K562 (cell line): Measurements from ENCODE around the gene SEC14L2. TPM values are rescaled to one million over a fixed set of nuclear protein-coding genes. Genes with fewer than 3 reads are reported as not detected.
A peak's percentile ranks its signal among the peaks of the same experiment; 100 is the strongest.

Experiments
- ATAC-seq: fragments of 200-7000 bp; cut with Tn5 transposase; 3 replicates; pipeline ENCODE4 v1.9.1; 2020; ENCODE audit warnings: moderate library complexity
- BruUV-seq: library from RNA; stranded (reverse); fragments of 400-500 nt; replicated peaks from 2 replicates; lab custom pipeline; 2021; lab: Mats Ljungman, UMichigan
- CTCF ChIA-PET: fragments of 300-600 bp; formaldehyde crosslinking; extraction: SDS; loops from one replicate; lab custom pipeline; 2021; ENCODE audit warnings: low intra/inter-chr PET ratio; lab: Yijun Ruan, JAX
- POLR2A ChIA-PET: fragments of 300-600, 350-650 bp; sonication (Branson Sonifier 250); formaldehyde crosslinking; extraction: SDS; loops from one replicate; lab custom pipeline; 2021; ENCODE audit warnings: antibody characterized with exemption, inconsistent platforms; lab: Yijun Ruan, JAX
- DNase-seq, 4 experiments: peaks; one replicate each; pipeline versions ENCODE4 v3.0.0 to v3.0.0-alpha.2; 2011 to 2018; ENCODE audit warnings: low spot score in 3 of 4, mixed read lengths in 3 of 4; ENCODE audit errors: extremely low read depth in 1 of 4
- FAIRE-seq: peaks from 2 replicates; lab custom pipeline; 2011; peaks lifted over from hg19 to GRCh38; lab: Jason Lieb, UNC
- H2AFZ ChIP-seq: 2 replicates; pipeline ENCODE4 v1.6.0; 2011; ENCODE audit warnings: low read depth, low read length, control low read depth, inconsistent platforms
- H3K27ac ChIP-seq: fragments of 200-600 bp; 3 replicates; pipeline ENCODE4 v1.8.0; 2011; ENCODE audit warnings: low read depth, mild to moderate bottlenecking, control low read depth, inconsistent platforms, low read length, moderate library complexity, mixed read lengths; ENCODE audit errors: extremely low read depth
- H3K27me3 ChIP-seq, 2 experiments: fragments of 300-600 bp in 1 of 2; 2 replicates in 1 of 2; 3 replicates in 1 of 2; pipeline versions ENCODE4 v1.6.0 to v1.8.0; 2011; ENCODE audit warnings: inconsistent platforms in 2 of 2, low read length in 2 of 2, mild to moderate bottlenecking in 1 of 2, mixed read lengths in 1 of 2, moderate library complexity in 1 of 2; ENCODE audit not compliant: control insufficient read depth in 2 of 2, insufficient read depth in 2 of 2
- H3K36me3 ChIP-seq: fragments of 300-600 bp; 3 replicates; pipeline ENCODE4 v1.8.0; 2011; ENCODE audit warnings: mild to moderate bottlenecking, low read length, inconsistent platforms; ENCODE audit not compliant: control insufficient read depth, insufficient read depth
- H3K4me1 ChIP-seq, 2 experiments: fragments of 200-600 bp in 1 of 2; replicated peaks in 1 of 2; 2 replicates in 1 of 2; 3 replicates in 1 of 2; pipeline versions ENCODE4 v1.5.1 to v1.8.0; 2011; ENCODE audit warnings: inconsistent platforms in 2 of 2, low read length in 2 of 2, mild to moderate bottlenecking in 1 of 2, mixed read lengths in 1 of 2, moderate library complexity in 1 of 2; ENCODE audit not compliant: control insufficient read depth in 2 of 2, insufficient read depth in 2 of 2
- H3K4me2 ChIP-seq: 2 replicates; pipeline ENCODE4 v1.6.1; 2011; ENCODE audit warnings: low read length, control low read depth, inconsistent platforms, mixed read lengths; ENCODE audit not compliant: insufficient read depth
- H3K4me3 ChIP-seq: fragments of 200-600 bp; sonication (generic), shearing (Covaris generic); 2 replicates; pipeline ENCODE4 v1.5.1; 2016; ENCODE audit warnings: control low read depth, inconsistent platforms
- H3K79me2 ChIP-seq: fragments of 200-600 bp; 3 replicates; pipeline ENCODE4 v1.8.0; 2011; ENCODE audit warnings: low read length, inconsistent platforms; ENCODE audit not compliant: control insufficient read depth, insufficient read depth
- H3K9ac ChIP-seq, 2 experiments: 2 replicates each; pipeline versions ENCODE4 v1.6.0 to v1.6.1; 2011; ENCODE audit warnings: low read depth in 2 of 2, low read length in 2 of 2, control low read depth in 1 of 2, inconsistent platforms in 1 of 2, mild to moderate bottlenecking in 1 of 2, mixed read lengths in 1 of 2; ENCODE audit not compliant: insufficient read depth in 1 of 2
- H3K9me1 ChIP-seq: one replicate; pipeline ENCODE4 v1.6.0; 2011; ENCODE audit warnings: inconsistent platforms, mild to moderate bottlenecking, low read length, moderate library complexity; ENCODE audit not compliant: control insufficient read depth, insufficient read depth
- H3K9me3 ChIP-seq: replicated peaks from 2 replicates; pipeline ENCODE4 v1.5.1; 2011; ENCODE audit warnings: low read depth, low read length, inconsistent platforms; ENCODE audit not compliant: control insufficient read depth, insufficient read depth
- H4K20me1 ChIP-seq: replicated peaks from 2 replicates; pipeline ENCODE4 v1.6.1; 2011; ENCODE audit warnings: low read length, inconsistent platforms, mixed read lengths; ENCODE audit not compliant: control insufficient read depth, insufficient read depth
- BRD4 ChIP-seq: fragments of 200-600 bp; sonication (generic); IDR thresholded peaks from 2 replicates; pipeline ENCODE4 v1.6.1; 2017; ENCODE audit warnings: inconsistent platforms
- C11orf30 ChIP-seq: fragments of 450-650 bp; IDR thresholded peaks from 2 replicates; pipeline ENCODE4 v1.6.1; 2016; ENCODE audit warnings: low read depth, mild to moderate bottlenecking
- FOSL1 ChIP-seq: fragments of 200-800 bp; sonication (Bioruptor generic); conservative IDR thresholded peaks from 2 replicates; pipeline ENCODE4 v1.6.1; 2016; ENCODE audit warnings: missing genetic modification characterization, missing compliant biosample characterization
- FOXP4 ChIP-seq: sonication (generic); formaldehyde crosslinking; IDR thresholded peaks from 2 replicates; pipeline ENCODE4 v1.8.0; 2022; ENCODE audit warnings: mild to moderate bottlenecking, missing genetic modification reagents, borderline replicate concordance
- GTF3C2 ChIP-seq: IDR thresholded peaks from 3 replicates; pipeline ENCODE4 v1.6.1; 2011; ENCODE audit warnings: borderline replicate concordance, mild to moderate bottlenecking, moderate library complexity; ENCODE audit not compliant: insufficient read length; ENCODE audit errors: extremely low read depth
- POLR2AphosphoS2 ChIP-seq: IDR thresholded peaks from 2 replicates; pipeline ENCODE4 v1.6.1; 2012; ENCODE audit warnings: low read length, improper control_type of control experiment
- PTRF ChIP-seq: fragments of 450-650 bp; IDR thresholded peaks from 2 replicates; pipeline ENCODE4 v1.6.1; 2016; ENCODE audit warnings: mild to moderate bottlenecking, missing genetic modification characterization, missing compliant biosample characterization
- RBM17 ChIP-seq: fragments of 200-400 bp; formaldehyde crosslinking; IDR thresholded peaks from 2 replicates; pipeline ENCODE4 v1.6.1; 2017; ENCODE audit warnings: low read depth, mild to moderate bottlenecking, low read length, borderline replicate concordance
- SMARCE1 ChIP-seq: fragments of 450-650 bp; IDR thresholded peaks from 2 replicates; pipeline ENCODE4 v1.7.1; 2016; ENCODE audit warnings: mild to moderate bottlenecking
- XRCC3 ChIP-seq: fragments of 450-650 bp; IDR thresholded peaks from 2 replicates; pipeline ENCODE4 v1.6.1; 2017; ENCODE audit warnings: mild to moderate bottlenecking, moderate library complexity
- ZNF584 ChIP-seq: fragments of 200-800 bp; sonication (Bioruptor generic); IDR thresholded peaks from 2 replicates; pipeline ENCODE4 v1.6.1; 2016; ENCODE audit warnings: low read depth, mild to moderate bottlenecking, missing genetic modification characterization, missing compliant biosample characterization
- ZNF639 ChIP-seq, 2 experiments: fragments of 200-800 bp in 1 of 2; sonication (Bioruptor generic) in 1 of 2; sonication (generic) in 1 of 2; formaldehyde crosslinking in 1 of 2; IDR thresholded peaks in 1 of 2; conservative IDR thresholded peaks in 1 of 2; 2 replicates each; pipeline versions ENCODE4 v1.5.0 to v1.6.1; 2016 to 2020; ENCODE audit warnings: missing compliant biosample characterization in 1 of 2, missing genetic modification characterization in 1 of 2, missing genetic modification reagents in 1 of 2
- WGBS: fragments of 100-300 bp; shearing (Covaris generic); methylation state at CpG from one replicate; pipeline ENCODE4 v1.1.6; 2016; ENCODE audit warnings: low coverage, mixed read lengths; ENCODE audit not compliant: insufficient coverage; ENCODE audit errors: missing lambda C conversion rate; 5-methylcytosine and 5-hydroxymethylcytosine counted together
- in situ Hi-C: fragments of 300-500 bp; cut with MboI; formaldehyde crosslinking; loops from 4 replicates; pipeline ENCODE4 v1.15.0; 2018; ENCODE audit warnings: inconsistent platforms, mixed read lengths
- intact Hi-C: fragments of 100-400 bp; cut with micrococcal nuclease; formaldehyde crosslinking; loops from 2 replicates; pipeline ENCODE4 v1.14.2; 2022
- polyA plus RNA-seq, 8 experiments: library from polyadenylated mRNA; depleted of rRNA in 4 of 8; stranded (reverse) in 5 of 8; unstranded in 3 of 8; fragments of >200 nt; fragmentation: Nextera tagmentation in 2 of 8; fragmentation: Illumina TruSeq in 1 of 8; extraction: Ambion mirVana in 2 of 8; extraction: Trizol in 1 of 8; gene quantifications; 2 replicates each; pipeline versions ENCODE4 v1.2.1 to v1.2.3, GENCODE V29; 2011 to 2014; ENCODE audit warnings: inconsistent platforms in 1 of 8, missing spikeins in 1 of 8
- total RNA-seq, 7 experiments: library from RNA; depleted of rRNA in 6 of 7; stranded (reverse); fragments of >200 nt in 6 of 7; fragmentation: Illumina TruSeq in 2 of 7; extraction: Trizol in 2 of 7; gene quantifications; 2 replicates each; pipeline versions ENCODE4 v1.2.1 to v1.2.3, GENCODE V29; 2011 to 2021; ENCODE audit warnings: low replicate concordance in 1 of 7
- TF ChIP-seq, protein P1 (sequence below): fragments of 450-650 bp; IDR thresholded peaks from 2 replicates; pipeline ENCODE4 v1.6.1; 2016

SEC14L2 gene
- total and polyA plus RNA-seq, 9 of the 15 experiments (the other 6 are each of a cell fraction or from before 2014, with no cell fraction given), result 0.03 to 0.17 (median 0.10) TPM

- Histone ChIP-seq H3K27ac (peak overlapping the region; percentile 94), H3K9ac (peak overlapping the region; percentile 94), H3K79me2 (peaks cover 67% of the 10 kb centered on the region), H3K27me3 (no peaks in the 10 kb centered on the region), H3K9me3 (no peaks in the 10 kb centered on the region; the same call in 1 of the 2 replicates), H3K9me1 (no peaks in the 10 kb centered on the region), H4K20me1 (no peaks in the 10 kb centered on the region), H3K36me3 (peaks cover 29% of the 10 kb centered on the region), H3K4me2 (peak overlapping the region; percentile 94), H2AFZ (no peak overlapping the region), H3K4me3 (peak overlapping the region; percentile 59), H3K4me1 (peaks cover 46 to 47% of the 10 kb centered on the region in 2 experiments)
- ChIA-PET CTCF (no interaction called here), POLR2A (interaction anchor here (0.6 to 3.2 kb wide), 7 partner anchors 9 to 63 kb away, joined by 3 to 17 read pairs (median 4); no protein-coding TSS in a partner anchor)
- FAIRE-seq (peak; percentile 26), ATAC-seq (peak; percentile 24), DNase-seq (peak; percentile 19 to 73 (median 37))
- intact Hi-C loops (no loop called here), in situ Hi-C loops (no loop called here)
- BruUV-seq, result no TSS peak
- WGBS, result 2% methylated on average over 16 of the region's 18 CpGs
- TF ChIP-seq PTRF (tag) (no peak), ZNF584 (peak; percentile 25; the same call in 1 of the 2 replicates), FOXP4 (CRISPR knock-in tag) (no peak), FOSL1 (tag) (peak; percentile 53), ZNF639 (CRISPR knock-in tag; conservative IDR thresholded peaks at IDR 0.05 in 1 of 2, IDR thresholded peaks at IDR 0.05 in 1 of 2) (peak in 1 of 2 experiments; percentile 56; a peak in 2 of 4 replicates), SMARCE1 (0 out of 2 replicates have a peak, but pooled peaks have one; percentile 29), POLR2AphosphoS2 (no peak), GTF3C2 (no peak), C11orf30 (peak; percentile 60; the same call in 1 of the 2 replicates), RBM17 (no peak), XRCC3 (no peak), BRD4 (no peak)
- TF ChIP-seq, protein P1, sequence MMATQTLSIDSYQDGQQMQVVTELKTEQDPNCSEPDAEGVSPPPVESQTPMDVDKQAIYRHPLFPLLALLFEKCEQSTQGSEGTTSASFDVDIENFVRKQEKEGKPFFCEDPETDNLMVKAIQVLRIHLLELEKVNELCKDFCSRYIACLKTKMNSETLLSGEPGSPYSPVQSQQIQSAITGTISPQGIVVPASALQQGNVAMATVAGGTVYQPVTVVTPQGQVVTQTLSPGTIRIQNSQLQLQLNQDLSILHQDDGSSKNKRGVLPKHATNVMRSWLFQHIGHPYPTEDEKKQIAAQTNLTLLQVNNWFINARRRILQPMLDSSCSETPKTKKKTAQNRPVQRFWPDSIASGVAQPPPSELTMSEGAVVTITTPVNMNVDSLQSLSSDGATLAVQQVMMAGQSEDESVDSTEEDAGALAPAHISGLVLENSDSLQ, result no peak
Observed at GRCh38 chr22:30422481-30423300, 25.9 kb downstream of the SEC14L2 start.
